COLO668 (cell line): ENCODE measurements around the gene JAZF1.
"Not testable (repeated sequence)": the region's sequence is repeated elsewhere in the genome, so short reads cannot be mapped to it uniquely, and the experiment has no call there.

Experiments used
- DNase-seq: peaks from one replicate; lab custom pipeline; 2025; ENCODE audit not compliant: unreplicated experiment; lab: John Stamatoyannopoulos, UW

Gene JAZF1

DNA sequence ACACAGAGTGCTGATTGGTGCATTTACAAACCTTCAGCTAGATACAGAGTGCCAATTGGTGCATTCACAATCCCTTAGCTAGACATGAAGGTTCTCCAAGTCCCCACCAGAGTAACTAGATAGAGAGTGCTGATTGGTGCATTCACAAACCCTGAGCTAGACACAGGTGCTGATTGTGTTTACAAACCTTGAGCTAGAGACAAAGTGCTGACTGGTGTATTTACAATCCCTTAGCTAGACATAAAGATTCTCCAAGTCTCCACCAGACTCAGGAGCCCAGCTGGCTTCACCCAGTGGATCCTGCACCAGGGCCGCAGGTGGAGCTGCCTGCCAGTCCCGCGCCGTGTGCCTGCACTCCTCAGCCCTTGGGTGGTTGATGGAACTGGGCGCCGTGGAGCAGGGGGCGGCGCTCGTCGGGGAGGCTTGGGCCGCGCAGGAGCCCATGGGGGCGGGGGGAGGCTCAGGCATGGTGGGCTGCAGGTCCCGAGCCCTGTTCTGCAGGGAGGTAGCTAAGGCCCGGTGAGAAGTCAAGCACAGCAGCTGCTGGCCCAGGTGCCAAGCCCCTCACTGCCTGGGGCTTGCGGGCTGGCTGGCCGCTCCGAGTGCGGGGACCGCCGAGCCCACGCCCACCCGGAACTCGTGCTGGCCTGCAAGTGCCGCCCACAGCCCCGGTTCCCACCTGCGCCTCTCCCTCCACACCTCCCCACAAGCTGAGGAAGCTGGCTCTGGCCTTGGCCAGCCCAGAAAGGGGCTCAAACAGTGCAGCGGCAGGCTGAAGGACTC lies 323.7 kb downstream of the JAZF1 start:
- not testable (repeated sequence) for DNase-seq

DNA sequence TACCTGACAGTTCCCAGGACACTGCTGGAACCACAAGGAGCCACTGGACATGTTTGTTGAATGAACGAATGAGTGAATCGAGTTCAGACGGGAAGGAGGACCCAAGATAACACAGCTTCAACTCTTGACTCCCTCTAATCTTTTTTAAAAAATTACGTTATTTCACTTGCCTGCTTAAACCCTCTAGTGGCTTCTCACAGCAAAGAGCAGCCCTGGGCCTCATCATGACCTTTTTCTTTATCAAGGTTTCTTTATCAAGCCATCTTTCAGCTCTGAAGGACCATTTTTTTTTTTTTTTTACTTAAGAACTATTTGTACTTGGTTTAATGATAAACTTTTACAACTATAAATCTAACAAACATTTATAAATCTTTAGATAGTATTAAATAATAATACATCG lies 330.1 kb downstream of the JAZF1 start:
- no peak for DNase-seq

DNA sequence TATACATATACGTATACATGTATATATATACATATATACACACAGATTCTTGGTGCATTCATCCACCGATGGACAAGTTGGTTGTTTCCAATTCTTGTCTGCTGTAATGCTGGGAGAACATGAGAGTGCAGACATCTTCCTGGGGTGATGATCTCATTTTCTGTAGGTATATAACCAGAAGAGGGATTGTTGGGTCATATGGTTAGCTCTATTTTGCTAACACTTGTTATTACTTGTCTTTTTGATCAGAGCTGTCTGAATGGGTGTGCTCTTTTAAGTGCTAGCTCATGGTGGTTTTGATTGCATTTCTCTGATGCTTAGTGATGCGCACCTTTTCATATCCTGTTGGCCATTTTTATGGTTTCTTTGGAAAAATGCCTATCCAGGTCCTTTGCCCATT lies 334.2 kb downstream of the JAZF1 start:
- DNase-seq: no peak

DNA sequence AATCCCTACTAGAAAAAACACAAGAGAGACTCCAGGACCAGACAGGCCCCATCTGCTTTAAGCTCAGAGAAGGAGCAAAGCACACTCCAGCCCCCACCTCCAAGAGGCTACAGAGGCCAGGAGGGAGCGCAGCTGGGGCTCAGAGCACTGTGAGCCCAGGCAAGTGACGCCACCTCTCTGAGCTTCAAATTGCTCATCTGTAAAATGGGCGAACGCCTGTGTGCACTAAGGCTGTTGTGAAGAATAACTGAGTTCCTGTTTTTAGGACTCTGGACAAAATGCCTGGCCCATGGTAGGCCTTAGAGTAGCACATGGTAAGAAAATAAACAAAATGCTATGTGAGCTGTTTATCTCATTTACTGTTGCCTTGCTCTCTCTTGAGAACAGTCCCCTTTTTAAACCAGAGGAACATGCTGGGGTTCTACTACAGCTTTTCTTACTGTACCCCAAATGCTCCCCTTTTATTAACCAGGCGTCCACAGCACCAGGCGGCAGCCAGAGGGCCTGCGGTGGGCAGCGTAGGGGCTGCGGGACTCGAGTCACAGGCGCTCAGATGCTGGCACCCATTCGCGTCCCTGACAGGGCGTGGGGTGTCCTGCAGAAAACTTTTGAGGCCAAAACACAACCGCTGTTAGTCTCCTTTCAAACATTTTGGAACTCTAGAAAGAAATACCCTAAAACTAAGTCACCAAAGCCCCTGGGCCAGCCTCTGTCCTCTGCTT lies 336.9 kb downstream of the JAZF1 start:
- no peak for DNase-seq

DNA sequence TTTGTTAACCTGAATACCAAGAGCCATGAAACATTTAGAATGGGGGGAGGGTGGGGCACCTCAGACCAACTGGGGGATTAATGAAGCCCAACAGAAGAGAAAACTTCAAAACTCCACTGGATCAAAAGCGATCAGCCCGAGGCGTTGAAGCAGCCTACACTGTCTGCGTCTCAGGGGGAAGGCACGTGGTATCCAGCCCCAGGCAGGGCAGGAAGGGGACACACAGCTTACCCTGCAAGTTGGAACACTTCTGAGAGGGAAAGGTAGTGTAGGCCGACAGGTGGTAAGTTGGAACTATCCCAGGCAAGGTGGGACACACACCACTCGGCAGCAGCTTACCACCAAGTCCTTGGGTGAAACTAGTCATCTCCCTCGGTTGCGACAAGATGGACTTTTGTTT lies 337.7 kb downstream of the JAZF1 start:
- no peak for DNase-seq

DNA sequence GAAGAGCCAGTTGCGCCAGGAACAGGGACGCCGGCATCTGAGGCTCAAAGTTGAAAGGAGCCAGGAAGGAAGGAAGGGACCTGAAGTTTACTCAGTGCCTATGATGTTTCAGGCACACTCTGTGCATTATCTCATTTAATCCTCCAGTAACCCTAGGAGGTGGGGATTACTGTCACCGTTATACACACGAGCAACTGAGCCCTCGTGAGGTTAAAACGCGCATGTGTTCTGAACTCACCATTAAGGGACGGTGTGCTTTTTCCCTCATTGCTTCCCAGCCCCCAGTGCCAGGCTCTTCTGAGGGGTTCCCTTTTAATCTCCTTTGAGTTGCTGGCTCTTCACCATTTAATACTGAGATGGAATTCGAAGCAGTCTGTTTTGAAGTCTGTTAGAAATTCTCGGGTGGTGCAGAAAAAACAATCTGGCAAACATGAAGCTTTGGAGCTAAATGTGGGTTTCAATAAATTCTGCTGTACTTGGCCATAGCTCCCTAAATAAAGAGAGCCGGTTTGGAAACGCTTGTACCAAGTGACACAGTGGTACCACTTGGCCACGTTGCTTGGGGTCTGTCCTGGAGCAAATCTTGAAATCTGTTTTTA lies 338.4 kb downstream of the JAZF1 start:
- no peak for DNase-seq

DNA sequence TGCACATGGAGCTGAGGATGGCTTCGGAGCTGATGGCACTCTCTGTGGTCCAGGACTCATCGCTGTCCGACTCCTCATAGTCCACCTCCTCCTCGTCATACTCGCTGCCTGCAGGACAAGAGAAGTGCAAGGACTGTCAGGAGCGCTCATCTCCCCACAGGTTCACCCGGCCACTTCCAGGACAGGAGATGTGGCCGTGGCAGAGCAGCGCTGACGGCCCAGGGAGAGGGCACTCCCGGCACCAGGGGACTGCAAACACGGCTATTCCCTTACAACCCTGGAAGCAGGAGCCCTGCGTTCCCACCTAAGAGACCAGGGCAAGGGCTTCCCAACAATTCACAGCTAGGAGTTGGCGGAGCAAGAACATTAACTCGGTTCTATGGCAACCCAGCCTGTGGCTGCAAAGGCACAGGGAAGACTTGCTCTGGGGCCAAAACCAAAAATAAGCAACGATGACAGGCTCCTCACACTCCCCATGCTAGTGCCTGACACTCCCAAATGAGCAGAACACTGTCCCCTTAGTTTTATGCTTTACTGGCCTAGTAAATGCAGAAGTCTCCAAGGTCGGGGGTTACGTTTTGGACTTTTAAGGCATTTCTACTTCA lies 339.7 kb downstream of the JAZF1 start:
- DNase-seq: no peak

DNA sequence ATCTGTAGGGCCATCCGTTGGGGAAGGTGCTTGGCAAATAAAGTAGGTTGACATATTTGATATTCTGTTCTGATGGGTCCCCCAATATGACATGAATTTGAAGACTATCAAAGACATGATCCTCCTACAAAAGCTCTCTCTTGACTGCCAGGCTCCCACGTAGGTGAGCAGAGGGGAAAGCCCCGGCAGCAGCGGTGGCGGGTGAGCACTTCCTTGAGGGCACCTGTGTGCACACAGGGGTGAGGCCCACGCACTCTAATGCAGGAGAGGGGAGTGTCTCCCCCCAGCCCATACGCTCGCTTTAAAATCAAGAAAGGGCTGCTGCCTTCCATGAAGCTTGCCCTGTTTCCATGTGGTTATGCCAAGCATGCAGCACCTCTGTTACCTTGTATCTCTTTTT lies 340.3 kb downstream of the JAZF1 start:
- DNase-seq: no peak

DNA sequence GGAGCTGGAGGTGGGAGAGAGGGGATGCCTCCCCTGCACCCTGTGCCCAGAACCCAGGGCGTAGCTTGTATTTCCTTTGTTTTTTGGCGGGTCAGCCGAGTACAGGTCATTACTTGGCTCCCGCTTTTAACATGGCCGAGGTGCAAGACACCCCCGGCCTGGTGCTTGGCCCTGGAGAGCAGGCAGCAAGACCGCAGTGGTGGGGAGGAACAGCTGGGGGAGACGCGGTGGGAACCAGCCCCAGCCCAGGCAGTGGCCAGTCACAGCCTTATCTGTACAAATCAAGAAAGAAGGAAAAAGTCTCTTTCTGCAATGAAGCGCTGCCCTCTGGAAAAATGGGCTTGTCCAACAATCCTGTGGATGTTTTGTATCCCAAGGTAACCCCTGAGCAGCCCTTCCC lies 341.5 kb downstream of the JAZF1 start:
- DNase-seq: no peak

DNA sequence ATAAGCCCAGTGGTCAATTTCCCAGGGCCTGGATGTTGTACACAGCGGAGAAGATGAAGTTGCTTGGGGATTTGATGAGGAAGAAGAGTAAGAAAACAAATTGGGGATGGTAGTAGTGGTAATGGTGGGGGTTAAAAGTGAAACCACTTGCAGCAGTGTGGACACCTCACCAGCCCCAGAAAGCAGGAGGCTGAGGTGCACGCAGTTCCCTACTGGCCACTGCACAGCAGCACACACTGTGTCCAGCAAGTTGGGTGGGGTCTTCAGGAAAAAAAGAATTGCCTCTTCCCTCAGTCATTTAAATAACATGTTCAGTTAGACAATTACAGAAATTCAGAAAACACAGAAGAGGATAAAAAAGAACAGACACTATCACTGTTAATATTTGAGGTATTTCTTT lies 344.1 kb downstream of the JAZF1 start:
- no peak for DNase-seq

DNA sequence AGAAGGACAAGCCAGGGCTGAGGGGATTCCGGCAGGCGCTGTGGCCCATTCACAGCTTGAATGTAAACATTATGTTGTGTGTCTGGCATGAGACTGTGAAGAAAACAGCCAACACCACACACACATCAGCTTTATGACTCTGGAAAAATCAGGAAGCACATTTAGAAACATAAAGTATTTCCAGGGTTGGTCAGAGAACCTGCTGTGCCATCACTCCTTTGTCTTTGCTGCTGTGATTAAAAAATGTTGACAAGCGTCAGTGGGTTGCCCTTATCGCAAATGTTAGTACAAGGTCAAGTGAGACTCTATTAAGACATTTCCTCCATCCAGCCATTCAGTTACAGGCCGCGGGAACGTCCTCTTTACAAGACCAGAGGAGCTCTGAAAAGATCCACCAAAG lies 345.2 kb downstream of the JAZF1 start:
- DNase-seq: no peak

DNA sequence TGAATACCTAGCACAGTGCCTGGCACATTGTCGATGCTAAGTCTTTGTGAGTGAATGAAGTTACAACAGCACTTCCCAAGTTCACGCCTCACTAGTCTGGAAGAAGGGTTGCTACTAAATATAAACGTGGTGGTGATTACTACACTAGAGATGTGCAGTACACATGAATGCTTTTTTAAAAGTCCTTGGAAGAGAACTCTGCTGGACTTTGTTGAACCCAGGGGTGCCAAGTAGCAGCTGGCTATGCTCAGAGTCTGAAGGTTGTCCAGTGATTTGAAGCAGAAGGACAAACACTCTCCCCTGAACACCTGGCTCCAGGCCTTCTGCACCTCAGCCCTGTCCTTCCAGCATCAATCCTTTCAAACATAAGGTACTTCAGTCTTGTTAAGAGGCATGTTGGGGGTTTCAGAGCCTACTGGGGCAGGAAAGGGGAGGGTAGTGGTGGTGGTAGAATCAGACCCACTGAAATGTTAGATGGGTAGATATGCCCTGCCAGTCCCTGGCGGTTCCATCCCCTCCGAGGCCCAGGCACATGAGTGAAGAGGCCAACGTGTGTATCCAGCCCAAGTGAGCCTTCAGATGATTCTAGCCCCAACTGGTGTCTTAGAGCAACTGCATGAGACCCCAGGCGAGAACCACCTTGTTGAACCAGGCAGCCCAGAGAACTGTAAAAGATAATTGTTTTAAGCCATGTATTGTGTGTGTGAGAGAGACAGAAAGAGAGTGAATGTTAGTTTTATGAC lies 346.2 kb downstream of the JAZF1 start:
- DNase-seq: no peak

DNA sequence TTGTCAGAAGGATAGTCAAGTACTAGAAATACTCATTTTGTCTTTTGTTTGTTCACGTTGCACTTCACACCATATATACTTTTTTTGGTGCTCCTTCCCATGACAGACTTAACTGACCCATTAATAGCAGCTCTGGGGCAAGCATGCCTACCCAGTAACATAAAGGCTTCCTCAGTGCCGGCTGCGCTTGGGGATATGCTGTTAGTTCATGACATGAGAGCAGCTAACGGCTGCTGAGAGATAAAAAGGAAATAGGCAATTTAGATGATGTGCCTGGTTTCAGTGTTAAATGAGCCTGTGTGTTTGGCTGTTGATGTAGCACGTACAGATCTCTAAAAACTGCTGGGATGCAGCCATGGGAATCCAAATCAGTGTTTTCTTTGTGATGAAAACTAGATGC lies 354.2 kb downstream of the JAZF1 start:
- DNase-seq: no peak

DNA sequence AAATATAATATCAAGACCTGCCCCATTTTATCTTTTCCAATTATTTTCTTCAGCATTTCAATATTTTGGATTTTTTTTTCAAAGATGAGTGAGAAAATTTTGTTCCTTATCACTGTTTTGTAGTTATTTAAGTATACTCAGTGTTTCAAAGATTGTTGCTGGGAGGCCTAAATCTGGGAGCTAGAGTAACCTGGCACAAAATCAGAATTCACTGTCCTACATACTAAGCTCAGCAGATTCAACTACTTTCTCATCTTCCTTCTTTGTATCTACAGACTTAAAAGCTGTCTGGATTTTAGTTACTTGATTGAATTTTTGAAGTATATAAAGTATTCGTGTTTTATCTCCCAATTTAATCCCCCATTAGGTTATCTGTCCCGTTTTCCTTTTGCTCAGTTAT lies 354.7 kb downstream of the JAZF1 start:
- no peak for DNase-seq

DNA sequence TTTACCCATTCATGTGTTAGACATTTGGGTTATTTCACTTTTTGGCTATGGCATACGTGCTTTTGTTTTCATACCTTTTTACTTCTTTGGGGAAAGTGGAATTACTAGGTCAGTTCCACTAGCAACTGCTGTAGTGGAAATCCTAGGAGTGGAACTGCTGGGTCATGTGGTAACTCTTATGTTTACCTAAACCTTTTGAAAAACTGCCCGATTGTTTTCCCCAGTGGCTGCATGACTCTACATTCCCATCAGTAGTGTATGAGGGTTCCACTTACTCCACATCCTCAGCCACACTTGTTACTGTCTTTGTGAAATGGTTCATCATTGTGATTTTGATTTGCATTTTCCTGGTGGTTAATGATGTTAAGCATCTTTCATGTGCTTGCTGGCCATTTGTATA lies 358.4 kb downstream of the JAZF1 start:
- DNase-seq: no peak

DNA sequence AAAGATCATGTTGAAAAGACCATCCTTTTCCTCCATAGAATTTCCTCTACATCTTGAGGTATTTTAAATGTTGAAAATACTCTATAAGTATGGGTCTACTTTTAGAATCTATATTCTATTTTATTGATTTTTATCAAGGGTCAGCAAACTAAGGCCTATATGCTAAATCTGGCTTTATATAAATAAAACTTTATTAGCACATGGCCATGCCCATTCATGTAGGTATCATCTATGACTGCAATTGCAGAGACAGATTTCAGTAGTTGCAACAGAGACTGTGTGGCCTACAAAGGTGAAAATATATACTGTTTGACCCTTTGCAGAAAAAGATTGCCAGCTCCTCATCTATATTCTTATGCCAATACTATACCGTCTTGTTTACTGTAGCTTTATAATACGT lies 367.9 kb downstream of the JAZF1 start:
- no peak for DNase-seq

DNA sequence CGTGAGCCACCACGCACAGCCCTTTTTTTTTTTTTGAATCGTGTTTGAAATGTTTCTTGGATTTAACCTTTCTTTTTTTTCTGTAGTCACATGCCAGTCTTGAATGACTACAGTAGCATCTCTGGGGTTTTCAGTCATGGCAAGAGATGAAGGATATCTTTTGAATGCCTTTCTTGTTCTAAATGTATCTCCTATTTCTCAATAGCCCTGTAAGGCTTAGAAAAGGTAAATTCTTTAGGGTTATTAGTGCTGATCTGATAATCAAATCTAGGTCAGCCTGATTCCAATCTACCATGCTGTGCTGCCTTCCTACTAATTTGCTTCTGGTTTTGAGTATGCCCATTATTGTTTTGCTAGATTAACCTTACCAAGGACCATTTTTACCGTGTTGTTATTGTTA lies 370.4 kb downstream of the JAZF1 start:
- no peak for DNase-seq

DNA sequence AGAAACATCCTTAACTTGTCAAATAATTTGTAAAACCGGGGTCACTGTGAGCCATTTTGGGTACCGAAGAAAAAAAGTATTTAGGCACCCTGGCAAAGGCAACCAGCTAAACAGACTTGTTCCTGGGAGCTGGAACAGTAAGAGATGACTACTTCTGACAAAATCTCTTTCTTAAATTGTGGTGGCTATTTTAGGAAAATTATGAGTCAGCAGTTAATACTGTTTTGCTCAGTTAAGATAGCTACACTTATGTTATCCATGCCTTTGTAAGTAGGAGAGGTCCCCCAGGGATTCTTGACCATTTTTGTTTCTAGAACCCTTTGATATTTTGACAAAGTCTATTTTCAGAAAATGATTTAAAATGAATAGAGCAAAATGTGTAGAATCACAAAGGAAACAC lies 372.0 kb downstream of the JAZF1 start:
- DNase-seq: no peak

DNA sequence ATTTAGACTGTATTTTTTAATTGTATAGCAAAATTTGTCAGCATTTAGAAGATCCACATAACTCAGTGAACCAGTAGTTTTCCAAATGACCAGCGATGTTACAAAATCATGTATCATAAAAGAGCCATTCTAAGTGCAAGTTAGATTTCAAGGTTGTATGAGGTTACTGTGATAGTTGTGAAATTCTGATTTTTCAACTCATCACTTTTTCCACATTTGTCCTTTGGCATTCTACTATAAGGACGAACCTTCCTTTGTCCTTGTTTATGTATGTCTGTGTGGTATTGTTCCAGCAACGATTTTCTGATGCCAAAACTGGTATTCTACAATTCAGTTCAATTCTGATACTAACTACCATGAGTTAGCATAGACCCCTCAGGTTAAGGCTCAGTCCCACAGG lies 376.5 kb downstream of the JAZF1 start:
- no peak for DNase-seq

DNA sequence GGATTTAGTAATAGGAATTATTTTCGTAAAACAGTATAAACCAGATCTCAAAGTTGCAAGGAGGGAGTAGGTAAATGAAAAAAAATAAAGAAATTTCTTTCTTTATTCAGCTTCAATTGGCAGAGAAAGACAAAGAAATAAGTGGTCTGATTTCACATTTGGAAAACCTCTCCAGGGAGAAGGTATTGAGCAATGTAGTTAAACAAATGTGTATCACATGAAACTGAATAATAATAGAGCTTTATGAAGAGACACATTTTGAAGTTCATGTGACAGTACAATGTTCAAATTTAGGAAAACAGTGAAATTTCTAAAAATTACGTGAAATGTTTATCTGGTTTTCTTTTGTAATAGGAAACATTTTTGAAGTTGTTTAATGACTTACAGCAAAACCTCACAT lies 377.6 kb downstream of the JAZF1 start:
- DNase-seq: no peak

DNA sequence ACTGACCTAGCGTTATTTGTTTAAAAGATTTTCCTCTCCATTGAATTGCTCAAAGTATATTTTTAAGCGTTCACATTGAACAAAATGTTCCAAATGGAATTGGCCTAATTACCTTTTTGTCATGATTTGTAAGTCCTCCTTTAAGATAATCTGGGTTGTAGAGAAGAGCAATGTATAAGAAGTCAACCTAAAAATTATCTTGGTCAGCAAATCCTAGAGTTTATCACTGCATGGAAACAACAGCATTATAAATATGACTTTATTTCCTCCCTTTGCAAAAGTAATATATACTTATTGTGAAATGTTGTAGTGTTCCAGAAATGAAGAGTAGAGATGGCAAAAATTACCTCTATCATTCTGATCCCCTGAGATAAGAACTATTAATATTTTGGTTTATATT lies 381.4 kb downstream of the JAZF1 start:
- no peak for DNase-seq
